IPS-NIHi7 (cell line): ENCODE results near the gene ZDHHC24.
A peak's percentile ranks its signal among the peaks of the same experiment; 100 is the strongest.

Source experiments
- DNase-seq: peaks from one replicate; pipeline ENCODE4 v3.0.0; 2012; ENCODE audit warnings: mixed read lengths; ENCODE audit errors: extremely low spot score

The ZDHHC24 gene

DNA sequence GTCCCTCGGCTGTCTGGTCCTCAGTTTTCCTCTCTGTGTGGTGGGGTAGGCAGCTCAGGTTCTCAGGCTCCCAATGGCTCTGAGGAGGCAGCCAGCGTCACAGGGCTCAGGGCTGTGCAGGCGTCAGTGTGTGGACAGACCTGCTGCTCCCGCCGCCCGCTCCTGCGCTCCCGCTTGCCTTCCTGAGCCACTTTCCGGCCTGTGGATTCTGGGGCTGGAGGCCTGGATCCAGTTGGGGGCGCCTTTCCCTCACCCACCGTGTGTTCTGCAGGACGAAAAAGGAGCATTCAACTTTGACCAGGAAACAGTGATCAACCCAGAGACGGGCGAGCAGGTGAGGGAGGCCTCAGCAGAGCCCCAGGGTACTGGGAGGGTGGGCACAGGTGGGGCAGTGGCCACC, 50.9 kb downstream of the ZDHHC24 start:
- peak; percentile 38 for DNase-seq

DNA sequence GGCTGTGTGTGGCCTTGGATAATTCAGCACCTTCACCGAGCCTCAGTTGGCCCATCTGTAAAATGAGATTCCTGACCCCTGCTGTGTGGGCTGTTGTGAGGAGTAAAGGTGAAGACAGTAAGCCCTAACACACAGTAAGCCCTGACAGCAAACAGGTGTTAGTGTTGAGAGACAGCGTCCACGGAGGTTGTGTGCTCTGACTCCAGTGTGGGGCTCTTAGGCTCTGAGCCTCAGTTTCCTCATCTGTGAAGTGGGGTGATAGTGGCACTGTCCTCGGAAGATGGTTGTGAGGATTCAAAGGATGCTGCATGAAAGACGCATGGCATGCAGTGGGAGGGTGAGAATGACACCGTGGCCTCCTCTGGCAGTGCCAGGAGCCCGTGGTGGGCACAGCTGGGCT, 51.4 kb downstream of the ZDHHC24 start:
- DNase-seq = no peak

DNA sequence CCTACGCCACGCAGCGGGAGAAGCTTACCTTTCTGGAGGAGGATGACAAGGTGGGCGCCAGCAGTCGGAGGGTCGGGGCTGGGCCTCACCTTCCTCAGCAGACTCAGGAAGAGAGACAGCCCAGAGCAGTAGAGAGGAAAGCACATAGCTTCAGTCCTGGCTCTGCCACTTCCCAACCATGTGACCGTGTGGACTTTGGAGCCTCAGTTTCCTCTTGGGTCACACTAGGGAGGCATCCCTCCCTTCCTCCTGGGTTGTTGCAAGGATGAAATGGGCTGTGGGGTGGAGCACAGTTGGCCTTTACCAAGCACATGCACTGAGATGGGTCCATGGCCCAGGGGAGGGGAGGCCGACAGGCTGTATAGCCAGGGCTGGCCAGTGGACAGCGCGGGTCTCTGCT, 52.7 kb downstream of the ZDHHC24 start:
- no peak for DNase-seq

DNA sequence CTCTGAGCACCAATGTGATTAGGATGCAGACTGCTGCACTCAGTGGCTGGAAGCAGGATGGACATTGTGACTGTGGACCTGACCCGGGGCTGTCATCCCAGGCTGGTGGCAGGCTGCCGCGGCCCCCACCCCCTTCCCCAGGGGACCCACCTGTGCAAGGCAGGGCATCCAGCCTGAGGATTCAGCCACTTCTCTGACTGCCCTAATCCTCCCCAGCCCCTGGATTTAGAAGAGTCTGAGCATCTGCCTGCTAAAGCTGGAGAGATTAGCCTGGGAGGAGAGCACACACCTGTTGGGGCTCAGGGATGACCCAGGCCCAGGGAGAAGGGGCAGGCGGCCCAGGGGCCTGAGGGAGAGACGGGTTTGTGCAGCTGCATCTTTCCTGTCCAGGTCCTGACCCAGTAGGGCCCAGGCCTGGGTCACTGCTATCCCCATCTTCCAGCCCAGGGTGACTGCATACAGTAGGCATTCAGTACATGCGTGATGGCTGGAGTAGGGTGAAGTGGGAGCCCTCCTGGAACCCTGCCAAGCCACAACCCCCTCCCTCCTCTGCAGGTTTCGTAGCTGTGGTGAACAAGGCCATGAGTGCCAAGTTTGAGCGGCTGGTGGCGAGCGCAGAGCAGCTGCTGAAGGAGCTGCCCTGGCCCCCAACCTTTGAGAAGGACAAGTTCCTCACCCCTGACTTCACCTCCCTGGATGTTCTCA, 53.5 kb downstream of the ZDHHC24 start:
- DNase-seq = no peak

DNA sequence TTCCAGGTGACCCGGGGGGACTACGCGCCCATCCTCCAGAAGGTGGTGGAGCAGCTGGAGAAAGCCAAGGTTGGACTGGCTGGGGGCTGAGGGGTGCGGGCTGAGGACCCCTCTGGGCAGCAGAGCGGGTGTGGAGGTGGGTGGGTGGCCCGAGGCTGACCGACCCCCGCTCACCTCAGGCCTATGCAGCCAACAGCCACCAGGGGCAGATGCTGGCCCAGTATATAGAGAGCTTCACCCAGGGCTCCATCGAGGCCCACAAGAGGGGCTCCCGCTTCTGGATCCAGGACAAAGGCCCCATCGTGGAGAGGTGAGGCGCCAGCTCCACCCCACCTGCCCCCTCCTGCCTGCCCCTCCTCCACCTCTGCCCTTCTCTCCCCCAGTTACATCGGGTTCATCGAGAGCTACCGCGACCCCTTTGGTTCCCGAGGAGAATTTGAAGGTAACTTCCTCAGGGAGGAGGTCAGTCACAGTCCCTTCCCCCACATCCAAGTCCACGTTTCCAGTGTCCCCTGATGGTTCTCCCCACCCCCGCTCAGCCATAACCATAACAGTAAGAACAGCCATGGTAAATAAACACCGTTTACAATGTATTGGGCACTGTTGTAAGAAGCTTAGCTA, 54.4 kb downstream of the ZDHHC24 start:
- peak; percentile 76 for DNase-seq

DNA sequence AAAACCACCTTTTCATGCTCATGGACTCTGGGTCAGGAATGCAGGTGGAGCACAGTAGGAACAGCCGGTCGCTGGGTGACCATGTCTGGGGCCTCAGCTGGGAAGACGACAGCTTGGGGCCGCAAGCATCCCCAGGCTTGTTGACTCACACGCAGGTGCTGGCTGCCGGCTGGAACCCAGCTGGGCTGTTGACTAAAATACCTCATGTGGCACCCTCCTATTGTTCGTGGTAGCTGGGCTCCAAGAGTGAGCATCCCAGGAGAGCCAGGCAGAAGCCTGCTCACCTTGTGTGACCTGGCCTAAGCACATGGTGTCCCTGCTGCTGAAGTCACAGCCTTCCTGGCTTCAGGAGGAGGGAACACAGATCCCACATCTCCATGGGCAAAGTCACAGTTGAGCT, 56.2 kb downstream of the ZDHHC24 start:
- DNase-seq = no peak

DNA sequence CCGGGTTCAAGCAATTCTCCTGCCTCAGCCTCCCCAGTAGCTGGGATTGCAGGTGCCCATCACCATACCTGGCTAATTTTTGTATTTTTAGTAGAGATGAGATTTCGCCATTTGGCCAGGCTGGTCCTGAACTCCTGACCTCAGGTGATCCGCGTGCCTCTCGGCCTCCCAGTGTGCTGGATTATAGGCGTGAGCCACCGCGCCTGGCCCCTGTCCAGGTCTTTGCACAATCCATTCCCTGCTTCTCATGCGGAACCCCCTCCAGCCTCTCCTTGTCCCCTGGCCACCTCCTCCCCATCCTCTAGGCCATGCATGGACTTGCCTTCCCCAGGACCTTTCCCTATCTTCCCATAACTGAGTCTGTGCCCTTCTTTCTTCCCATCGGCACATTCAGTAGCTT, 56.9 kb downstream of the ZDHHC24 start:
- no peak for DNase-seq

DNA sequence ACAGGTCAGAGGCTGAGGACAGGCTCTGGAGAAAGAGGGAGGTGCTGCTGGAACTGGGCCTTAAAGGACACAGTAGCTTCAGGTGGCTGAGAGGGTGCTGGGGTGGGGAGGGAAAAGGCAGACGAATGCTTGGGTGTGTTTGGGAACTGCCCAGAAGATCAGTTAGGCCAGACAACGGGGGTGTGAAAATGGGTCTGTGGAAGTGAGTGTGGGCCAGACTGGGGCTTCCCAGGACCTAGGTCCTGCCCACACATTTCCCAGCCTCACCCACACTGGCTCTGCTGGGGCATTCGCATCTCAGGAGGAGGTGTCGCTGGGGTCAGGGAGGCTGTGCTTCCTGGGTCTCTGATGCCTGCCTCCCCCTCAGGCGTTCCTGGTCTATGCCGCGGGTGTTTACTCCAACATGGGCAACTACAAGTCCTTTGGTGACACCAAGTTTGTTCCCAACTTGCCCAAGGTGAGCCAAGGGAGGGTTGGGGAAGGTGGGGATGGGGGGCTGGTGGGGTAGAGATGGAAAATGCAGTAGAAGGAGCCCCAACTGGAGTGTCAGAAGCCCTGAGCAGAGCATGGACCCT, 61.0 kb downstream of the ZDHHC24 start:
- DNase-seq = no peak

DNA sequence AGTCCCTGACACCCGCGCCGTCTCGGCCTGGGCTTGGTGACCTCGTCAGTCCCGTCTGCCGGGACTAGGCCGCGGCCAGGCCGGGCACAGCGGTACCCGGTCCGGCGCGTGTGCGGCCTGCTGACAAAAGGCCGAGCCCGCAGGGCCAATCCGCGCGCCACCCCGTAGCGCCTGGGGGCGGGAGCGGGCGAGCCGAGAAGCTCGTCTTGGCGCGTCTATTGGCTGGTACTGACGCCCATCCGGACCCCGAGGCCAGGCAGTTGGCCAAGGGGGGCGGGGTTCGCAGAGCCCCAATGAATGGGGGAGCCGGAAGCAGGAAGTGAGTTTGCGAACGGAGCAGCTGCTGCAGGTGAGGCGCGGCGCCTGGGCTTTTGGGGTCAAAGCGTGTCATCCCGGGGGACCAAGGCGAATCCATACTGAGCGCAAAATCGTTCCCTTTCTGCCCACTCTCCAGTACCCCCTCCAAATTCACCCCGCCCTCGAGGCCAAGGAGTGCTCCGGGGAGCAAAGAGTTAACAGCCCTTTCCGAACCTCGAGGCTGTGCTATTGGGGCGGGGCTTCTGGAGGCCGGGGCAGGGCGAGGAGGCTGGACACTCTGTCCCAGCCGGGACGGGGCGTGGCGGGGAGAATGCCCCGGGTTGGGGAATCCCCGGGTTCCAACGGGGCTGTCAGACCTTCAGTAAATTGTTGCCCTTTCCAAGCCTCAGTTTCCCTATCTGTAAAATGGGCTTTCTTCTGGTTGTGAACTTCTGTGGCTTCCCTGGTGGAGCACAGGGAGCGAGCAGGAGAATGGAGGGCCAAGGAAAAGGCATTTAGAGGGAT, 65.5 kb downstream of the ZDHHC24 start, which contains the start of gene DPP3:
Gene DPP3 (plus strand): TSS at position 318 of the 822 bp plus-strand sequence. CDS start 1,767 bp downstream, outside the sequence.
- peak; percentile 100 for DNase-seq

DNA sequence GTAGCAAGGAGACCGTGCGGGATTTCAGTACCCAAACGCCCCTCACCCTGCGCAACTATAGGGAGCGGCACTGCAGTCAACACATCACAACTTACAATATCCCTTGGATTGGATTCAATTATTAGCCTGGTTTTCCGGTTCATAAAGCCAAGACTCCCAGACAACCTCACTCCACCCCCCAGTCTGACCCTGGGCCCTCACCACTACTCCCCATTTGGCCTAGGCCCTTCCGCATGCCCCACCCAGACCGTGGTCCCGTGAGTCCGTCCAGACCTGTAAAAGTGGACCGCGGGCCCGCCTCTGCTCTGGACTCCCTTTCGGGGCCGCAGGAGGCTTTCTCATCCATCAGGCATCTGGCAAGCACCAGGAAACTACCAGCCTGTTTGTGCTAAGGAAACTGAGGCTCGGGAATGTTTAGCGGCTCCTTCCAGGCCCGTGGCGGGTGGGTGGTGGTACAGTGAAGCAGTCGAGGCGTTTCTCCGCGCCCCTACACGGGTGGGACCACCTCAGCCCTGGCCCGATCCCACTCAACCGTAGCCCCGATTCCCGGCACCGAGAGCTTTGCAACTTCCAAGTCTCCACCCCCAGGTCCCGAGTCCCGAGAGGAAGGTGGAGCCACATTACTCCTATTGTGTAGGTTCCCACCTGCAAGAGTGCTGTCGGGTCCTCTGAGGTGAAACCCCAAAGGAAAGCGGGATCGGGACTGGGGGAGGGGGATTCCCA, 66.3 kb downstream of the ZDHHC24 start:
- no peak for DNase-seq

DNA sequence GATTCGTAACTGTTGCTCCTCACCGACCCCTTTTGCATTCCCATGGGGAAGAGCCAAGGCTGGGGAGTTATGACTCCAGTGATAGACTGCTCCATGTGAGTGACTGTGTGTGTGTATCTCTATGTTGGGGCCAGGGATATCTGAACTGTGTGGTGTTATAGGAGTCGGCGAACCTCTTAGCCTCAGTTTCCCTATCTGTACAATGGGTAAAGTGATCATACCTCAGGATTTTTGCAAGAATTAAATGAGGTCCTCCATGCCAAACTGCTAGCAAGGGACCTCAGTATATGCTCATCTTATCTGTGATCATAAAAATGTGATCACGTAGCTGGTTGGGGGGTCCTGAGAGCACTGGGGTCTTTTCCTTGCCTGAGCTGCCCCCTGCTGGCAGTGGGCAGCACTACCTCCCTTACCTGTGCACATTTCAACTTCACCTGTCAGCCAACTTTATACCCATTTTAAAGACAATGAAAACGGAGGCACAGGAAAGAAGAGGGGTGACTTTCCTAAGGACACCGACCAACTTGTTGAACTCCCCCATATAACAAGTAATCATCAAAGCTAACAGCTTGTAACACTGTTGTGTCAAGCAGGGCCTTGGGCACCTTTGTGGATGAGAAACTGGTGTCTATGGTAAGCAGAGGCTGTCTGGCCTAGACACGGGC, 67.0 kb downstream of the ZDHHC24 start:
- DNase-seq = peak; percentile 68

DNA sequence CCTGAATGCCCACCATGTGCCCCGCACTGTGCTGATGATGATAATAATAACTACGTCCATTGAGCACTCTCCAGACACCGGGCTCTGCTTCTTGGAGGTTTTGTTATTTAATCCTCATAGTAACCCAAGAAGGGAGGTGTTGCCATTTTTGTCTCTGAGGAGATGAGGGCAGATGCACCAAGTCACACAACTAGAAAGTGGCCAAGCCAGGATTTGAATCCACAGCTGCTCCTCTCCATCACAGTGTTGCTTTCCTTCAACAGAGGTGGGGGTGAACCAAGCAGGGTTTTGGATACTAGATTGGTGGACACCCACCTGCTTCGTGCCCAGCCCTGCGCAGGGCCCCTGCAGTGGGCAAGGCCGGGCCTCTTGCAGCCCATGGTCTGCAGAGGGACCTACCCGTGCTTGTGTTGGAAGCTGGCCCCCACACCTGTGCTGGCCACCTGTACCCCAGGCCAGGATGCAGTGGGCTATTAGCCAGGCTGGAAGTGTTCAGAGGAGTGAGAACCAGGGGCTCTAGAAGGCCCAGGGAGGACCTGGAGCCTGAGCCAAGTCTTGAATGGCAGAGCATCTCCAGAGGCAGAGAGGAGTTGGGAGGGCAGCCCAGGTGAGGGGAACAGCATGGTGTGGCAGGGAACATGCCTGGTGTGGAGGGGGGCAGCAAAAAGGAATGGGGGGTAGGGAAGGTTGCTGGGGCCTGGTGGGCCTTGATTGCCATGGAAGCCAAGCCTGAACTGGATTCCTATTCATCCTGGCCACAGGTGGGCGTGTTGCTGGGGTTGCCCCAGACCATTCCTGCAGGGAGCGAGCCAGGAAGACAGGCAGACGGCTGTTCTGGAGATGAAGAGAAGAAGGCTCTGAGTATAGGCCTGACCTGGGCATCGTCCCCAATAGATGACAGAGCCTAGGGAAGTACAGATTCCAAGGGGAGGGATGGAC, 68.3 kb downstream of the ZDHHC24 start:
- no peak for DNase-seq

DNA sequence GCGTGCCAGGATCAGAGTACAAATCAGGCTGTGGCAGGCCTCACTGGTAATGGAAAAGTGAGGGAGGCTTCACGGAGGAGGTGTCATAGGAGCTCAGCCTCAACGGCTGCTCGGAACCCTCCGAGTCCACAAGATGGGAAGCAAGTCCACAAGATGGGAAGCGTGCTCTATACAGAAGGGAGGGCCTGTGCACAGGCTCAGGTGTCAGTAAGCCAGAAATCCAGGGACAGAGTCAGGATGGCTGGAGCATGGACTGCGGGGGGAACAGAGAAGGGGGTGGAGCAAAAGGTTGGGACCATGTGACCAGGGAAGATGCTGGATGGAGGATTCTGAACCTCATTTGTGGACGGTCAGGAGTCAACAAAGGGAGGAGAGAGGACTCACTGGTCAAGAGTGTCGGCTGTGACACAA, 69.0 kb downstream of the ZDHHC24 start:
- peak; percentile 53 for DNase-seq

DNA sequence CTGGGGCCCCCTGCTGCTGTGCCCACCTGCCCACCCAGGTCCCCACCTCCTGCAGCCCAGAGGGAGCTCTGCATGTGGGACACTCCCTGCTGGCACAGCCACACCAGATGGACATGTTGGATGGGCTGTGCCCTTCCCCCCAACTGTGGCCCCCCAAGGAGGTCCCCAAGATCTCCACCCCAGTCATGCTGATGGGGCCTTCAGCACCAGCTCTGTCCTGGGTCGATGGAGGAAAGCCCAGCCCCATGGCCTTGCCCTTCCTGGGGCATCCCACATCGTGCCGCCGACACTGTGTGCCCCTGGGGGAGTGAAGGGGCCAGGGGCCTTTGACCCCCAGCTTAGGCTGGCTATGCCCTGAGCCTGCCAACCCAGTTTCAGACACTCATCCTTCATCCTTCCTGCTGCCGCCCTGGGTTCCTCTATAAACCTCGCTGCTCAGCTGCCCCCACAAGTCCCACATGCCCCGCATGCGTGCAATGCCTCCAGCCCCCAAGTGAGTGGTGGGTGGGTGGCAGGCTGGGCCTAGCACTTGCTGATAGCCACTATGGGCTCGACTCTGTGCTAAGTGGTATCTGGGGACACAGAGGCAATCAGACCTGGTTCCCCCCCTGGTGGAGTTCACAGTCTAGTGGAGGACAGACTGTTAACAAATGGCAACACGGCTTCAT, 69.5 kb downstream of the ZDHHC24 start:
- DNase-seq = no peak

DNA sequence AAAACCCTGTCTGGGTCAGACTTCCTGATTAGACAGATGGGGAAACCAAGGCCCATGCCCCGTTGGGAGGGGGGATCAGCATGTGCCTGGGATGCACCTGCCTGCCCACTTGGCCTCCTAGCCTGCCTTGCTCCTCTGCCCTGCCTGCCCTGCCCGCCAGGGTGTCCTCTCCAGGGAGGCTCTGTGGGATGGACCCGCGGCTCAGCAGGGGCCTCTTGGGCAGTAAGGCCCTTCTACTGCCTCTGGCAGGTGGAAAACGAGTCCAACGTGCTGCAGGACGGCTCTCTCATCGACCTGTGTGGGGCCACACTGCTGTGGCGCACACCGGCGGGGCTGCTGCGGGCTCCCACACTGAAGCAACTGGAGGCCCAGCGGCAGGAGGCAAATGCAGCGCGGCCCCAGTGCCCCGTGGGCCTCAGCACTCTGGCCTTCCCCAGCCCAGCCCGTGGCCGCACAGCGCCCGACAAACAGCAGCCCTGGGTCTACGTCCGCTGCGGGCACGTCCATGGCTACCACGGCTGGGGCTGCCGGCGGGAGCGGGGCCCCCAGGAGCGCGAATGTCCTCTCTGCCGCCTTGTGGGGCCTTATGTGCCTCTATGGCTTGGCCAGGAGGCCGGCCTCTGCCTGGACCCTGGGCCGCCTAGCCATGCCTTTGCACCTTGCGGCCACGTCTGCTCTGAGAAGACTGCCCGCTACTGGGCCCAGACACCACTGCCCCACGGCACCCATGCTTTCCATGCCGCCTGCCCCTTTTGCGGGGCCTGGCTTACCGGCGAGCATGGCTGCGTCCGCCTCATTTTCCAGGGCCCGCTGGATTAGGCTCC, 70.3 kb downstream of the ZDHHC24 start:
- no peak for DNase-seq

DNA sequence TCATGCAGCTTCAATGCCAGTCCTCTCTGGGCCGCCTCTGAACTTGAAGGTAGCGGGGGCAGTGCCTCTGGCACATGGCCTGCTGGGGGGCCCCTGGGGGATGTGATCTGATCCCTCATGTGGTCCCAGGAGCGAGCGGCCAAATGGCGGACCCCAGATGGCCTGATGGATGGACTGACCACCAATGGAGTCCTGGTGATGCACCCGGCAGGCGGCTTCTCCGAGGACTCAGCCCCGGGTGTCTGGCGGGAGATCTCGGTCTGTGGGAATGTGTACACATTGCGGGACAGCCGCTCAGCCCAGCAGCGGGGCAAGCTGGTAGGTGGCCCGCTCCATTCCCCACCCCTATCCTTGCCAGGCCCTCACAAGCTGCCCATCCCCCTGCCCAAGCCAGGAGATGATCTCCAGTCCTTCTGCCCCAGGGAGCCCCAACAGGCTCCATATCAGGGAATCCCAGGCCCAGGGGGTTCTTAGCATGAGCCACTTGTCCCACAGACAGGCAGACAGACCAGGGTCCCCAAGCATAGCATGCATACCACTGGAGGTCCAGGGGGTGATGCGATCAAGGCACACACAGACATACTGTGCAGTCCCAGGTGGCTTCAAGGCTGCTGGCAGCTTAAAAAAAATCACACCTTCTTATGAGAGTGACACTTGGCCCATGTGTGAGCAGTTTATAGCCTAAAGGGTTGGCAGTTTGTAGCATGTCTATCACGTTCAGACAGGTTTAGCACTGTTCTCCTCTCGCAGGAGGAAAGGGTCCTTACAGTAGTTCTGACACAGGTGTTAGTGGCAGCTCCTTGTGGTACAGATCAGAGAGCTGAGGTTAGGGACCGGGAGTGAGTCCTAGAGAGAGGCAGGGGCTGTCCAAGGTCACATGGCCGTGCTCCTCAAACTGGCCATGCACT, 72.0 kb downstream of the ZDHHC24 start:
- DNase-seq = no peak

DNA sequence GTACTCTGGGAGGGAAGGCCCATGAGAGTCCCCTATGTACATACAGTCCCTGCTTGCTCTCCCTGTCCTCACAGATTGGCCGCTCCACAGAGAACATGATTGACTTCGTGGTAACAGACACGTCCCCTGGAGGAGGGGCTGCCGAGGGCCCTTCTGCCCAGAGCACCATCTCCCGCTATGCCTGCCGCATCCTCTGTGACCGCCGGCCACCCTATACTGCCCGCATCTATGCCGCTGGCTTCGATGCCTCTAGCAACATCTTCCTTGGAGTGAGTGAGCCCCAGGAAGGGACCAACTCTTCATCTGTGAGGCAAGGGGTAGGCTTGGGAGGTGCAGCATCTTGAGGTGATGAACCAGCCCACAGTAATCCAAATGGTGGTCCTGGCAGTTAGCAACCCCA, 72.7 kb downstream of the ZDHHC24 start:
- DNase-seq = no peak
